Astrocyte (in vitro differentiated cells and primary cell): ENCODE measurements around the gene CERS5. TPM values are rescaled to one million over a fixed set of nuclear protein-coding genes. Genes with fewer than 3 reads are reported as not detected.

Source experiments
- DNase-seq: peaks from one replicate; pipeline ENCODE4 v3.0.0-alpha.2; 2010; ENCODE audit warnings: low read depth
- FAIRE-seq: peaks from 2 replicates; lab custom pipeline; 2011; peaks lifted over from hg19 to GRCh38; lab: Jason Lieb, UNC
- H2AFZ ChIP-seq: 2 replicates; pipeline ENCODE4 v1.6.0; 2012; ENCODE audit warnings: low read depth, low read length, inconsistent platforms
- H3K27ac ChIP-seq: 2 replicates; pipeline ENCODE4 v1.5.1; 2011; ENCODE audit warnings: low read depth, low read length, inconsistent platforms
- H3K27me3 ChIP-seq: 2 replicates; pipeline ENCODE4 v1.6.0; 2011; ENCODE audit warnings: low read length, inconsistent platforms; ENCODE audit not compliant: insufficient read depth
- H3K36me3 ChIP-seq: 2 replicates; pipeline ENCODE4 v1.5.1; 2011; ENCODE audit warnings: low read length, inconsistent platforms; ENCODE audit not compliant: insufficient read depth
- H3K4me1 ChIP-seq: 2 replicates; pipeline ENCODE4 v1.5.1; 2011; ENCODE audit warnings: low read length, inconsistent platforms; ENCODE audit not compliant: insufficient read depth
- H3K4me2 ChIP-seq: 2 replicates; pipeline ENCODE4 v1.6.0; 2012; ENCODE audit warnings: low read length, inconsistent platforms
- H3K4me3 ChIP-seq: 2 replicates; pipeline ENCODE4 v1.5.1; 2011; ENCODE audit warnings: low read depth, mild to moderate bottlenecking, low read length, inconsistent platforms; ENCODE audit not compliant: insufficient read depth
- H3K79me2 ChIP-seq: 2 replicates; pipeline ENCODE4 v1.6.0; 2012; ENCODE audit warnings: mild to moderate bottlenecking, low read length, inconsistent platforms; ENCODE audit not compliant: insufficient read depth
- H3K9ac ChIP-seq: 2 replicates; pipeline ENCODE4 v1.6.0; 2012; ENCODE audit warnings: mild to moderate bottlenecking, low read length, inconsistent platforms
- H3K9me3 ChIP-seq: 2 replicates; pipeline ENCODE4 v1.5.1; 2012; ENCODE audit warnings: low read depth, mild to moderate bottlenecking, low read length, inconsistent platforms; ENCODE audit not compliant: insufficient read depth
- H4K20me1 ChIP-seq: 2 replicates; pipeline ENCODE4 v1.6.0; 2012; ENCODE audit warnings: low read length, inconsistent platforms; ENCODE audit not compliant: insufficient read depth
- H3K27ac Mint-ChIP-seq: one replicate; pipeline ENCODE4 v1.8.0; 2021; ENCODE audit warnings: mild to moderate bottlenecking, mixed read lengths; ENCODE audit not compliant: unreplicated experiment
- H3K27me3 Mint-ChIP-seq: one replicate; pipeline ENCODE4 v1.8.0; 2021; ENCODE audit warnings: low read depth, mixed read lengths; ENCODE audit not compliant: unreplicated experiment
- H3K36me3 Mint-ChIP-seq: one replicate; pipeline ENCODE4 v1.8.0; 2021; ENCODE audit warnings: low read depth, mixed read lengths; ENCODE audit not compliant: unreplicated experiment
- H3K4me1 Mint-ChIP-seq: one replicate; pipeline ENCODE4 v1.8.0; 2021; ENCODE audit warnings: low read depth, mixed read lengths; ENCODE audit not compliant: unreplicated experiment
- H3K4me3 Mint-ChIP-seq: one replicate; pipeline ENCODE4 v1.8.0; 2021; ENCODE audit warnings: mild to moderate bottlenecking, moderate library complexity, mixed read lengths; ENCODE audit not compliant: unreplicated experiment
- H3K9me3 Mint-ChIP-seq: one replicate; pipeline ENCODE4 v1.8.0; 2021; ENCODE audit warnings: mild to moderate bottlenecking, mixed read lengths; ENCODE audit not compliant: unreplicated experiment
- EZH2 ChIP-seq: IDR thresholded peaks from 2 replicates; pipeline ENCODE4 v1.6.1; 2012; ENCODE audit warnings: mild to moderate bottlenecking, low read length, inconsistent platforms; ENCODE audit not compliant: insufficient read depth
- total RNA-seq: library from RNA; stranded (reverse); gene quantifications from 2 replicates; pipeline ENCODE4 v1.2.1, GENCODE V29; 2021
- TF ChIP-seq, protein P1 (sequence below): IDR thresholded peaks from 2 replicates; pipeline ENCODE4 v1.5.1; 2011; ENCODE audit warnings: low read depth, mild to moderate bottlenecking, inconsistent platforms, low read length, moderate library complexity; ENCODE audit not compliant: insufficient read depth

The CERS5 gene
- total RNA-seq, 1 donor from 2014 or later, result 115 TPM

DNA sequence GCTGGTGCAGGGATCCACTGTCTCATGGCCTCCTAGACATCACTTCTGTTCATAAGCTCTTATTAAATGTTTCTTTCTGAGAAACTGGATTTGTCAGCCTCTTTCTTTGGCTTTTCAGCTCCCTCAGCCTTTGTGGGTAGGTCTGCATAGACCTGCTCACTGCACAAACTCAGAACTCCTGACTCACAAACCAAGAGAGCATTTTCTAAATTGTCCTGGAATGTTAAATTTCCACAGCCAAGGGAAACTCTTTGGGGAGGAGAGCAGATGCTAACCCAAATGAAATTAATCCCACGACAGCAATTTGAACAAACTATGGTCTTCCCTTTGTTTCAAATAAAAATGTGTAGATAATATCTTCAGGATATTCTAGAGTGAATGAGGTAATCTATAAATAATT is 19.5 kb upstream of the CERS5 start:
- H3K4me1 Mint-ChIP-seq, result peaks cover 44% of the 10 kb centered on the region
- H3K27me3 Mint-ChIP-seq, result no peaks in the 10 kb centered on the region
- no peaks in the 10 kb centered on the region for H3K9me3 ChIP-seq
- H3K4me2 ChIP-seq, result peak overlapping the region; percentile 71
- TF ChIP-seq, protein P1, sequence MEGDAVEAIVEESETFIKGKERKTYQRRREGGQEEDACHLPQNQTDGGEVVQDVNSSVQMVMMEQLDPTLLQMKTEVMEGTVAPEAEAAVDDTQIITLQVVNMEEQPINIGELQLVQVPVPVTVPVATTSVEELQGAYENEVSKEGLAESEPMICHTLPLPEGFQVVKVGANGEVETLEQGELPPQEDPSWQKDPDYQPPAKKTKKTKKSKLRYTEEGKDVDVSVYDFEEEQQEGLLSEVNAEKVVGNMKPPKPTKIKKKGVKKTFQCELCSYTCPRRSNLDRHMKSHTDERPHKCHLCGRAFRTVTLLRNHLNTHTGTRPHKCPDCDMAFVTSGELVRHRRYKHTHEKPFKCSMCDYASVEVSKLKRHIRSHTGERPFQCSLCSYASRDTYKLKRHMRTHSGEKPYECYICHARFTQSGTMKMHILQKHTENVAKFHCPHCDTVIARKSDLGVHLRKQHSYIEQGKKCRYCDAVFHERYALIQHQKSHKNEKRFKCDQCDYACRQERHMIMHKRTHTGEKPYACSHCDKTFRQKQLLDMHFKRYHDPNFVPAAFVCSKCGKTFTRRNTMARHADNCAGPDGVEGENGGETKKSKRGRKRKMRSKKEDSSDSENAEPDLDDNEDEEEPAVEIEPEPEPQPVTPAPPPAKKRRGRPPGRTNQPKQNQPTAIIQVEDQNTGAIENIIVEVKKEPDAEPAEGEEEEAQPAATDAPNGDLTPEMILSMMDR, result no peak
- no peak for TF ChIP-seq EZH2
- H3K79me2 ChIP-seq, result peaks cover 46% of the 10 kb centered on the region
- H3K9ac ChIP-seq, result peak overlapping the region; percentile 77
- peaks cover 37% of the 10 kb centered on the region for H3K4me1 ChIP-seq
- no peaks in the 10 kb centered on the region for H3K27me3 ChIP-seq
- DNase-seq, result peak; percentile 74
- peaks cover 29% of the 10 kb centered on the region for H3K36me3 ChIP-seq
- H3K27ac ChIP-seq, result peak overlapping the region; percentile 94
- no peaks in the 10 kb centered on the region for H3K9me3 Mint-ChIP-seq
- no peak overlapping the region for H3K4me3 Mint-ChIP-seq
- no peak for FAIRE-seq
- H3K36me3 Mint-ChIP-seq, result peaks cover 18% of the 10 kb centered on the region
- H3K27ac Mint-ChIP-seq, result peak overlapping the region; percentile 95
- H3K4me3 ChIP-seq, result peak overlapping the region; percentile 3
- no peak overlapping the region for H2AFZ ChIP-seq
- H4K20me1 ChIP-seq, result peaks cover 6% of the 10 kb centered on the region

DNA sequence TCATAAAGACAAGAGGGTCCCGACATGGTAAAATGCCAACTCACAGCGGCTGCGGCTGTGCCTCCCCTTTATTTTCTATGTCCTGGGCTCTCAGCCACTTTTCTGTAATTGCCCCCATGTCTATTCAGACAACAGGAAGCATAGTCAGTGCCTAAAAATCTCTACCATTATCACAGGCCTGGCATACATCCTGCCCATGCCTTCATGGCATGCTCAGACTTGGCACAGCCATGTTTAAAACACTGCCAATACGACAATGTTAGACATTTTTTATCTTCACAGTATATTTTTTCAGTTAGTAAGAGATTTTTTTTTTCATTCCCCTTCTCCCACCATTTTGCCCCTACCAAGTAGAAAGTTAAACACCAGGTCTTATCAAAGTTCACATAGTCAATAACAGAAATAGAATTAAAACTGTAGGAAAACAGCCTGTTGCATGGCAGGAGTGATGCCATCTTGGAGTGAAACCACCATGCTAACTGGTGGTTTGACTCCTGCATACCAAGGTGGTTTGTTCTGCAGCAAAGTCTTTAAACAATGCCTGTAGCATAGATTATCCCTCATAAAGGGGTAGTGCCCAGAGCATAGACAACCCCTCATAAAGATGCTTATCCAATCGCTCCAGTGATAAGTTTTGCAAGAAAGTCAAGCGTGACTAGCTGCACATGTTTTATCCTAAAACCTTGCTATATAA is 18.9 kb upstream of the CERS5 start:
- TF ChIP-seq, protein P1, result no peak
- TF ChIP-seq EZH2, result no peak
- Histone ChIP-seq H3K27me3 (no peaks in the 10 kb centered on the region), H3K9me3 (no peaks in the 10 kb centered on the region), H3K27ac (peak overlapping the region; percentile 94), H3K9ac (peak overlapping the region; percentile 77), H4K20me1 (peaks cover 6% of the 10 kb centered on the region), H3K36me3 (peaks cover 30% of the 10 kb centered on the region), H2AFZ (no peak overlapping the region), H3K4me3 (no peak overlapping the region), H3K4me2 (peak overlapping the region; percentile 71), H3K4me1 (peaks cover 37% of the 10 kb centered on the region), H3K79me2 (peaks cover 47% of the 10 kb centered on the region)
- Mint-ChIP-seq H3K4me1 (peaks cover 44% of the 10 kb centered on the region), H3K4me3 (peak overlapping the region; percentile 45), H3K36me3 (peaks cover 23% of the 10 kb centered on the region), H3K27ac (peak overlapping the region; percentile 95), H3K27me3 (no peaks in the 10 kb centered on the region), H3K9me3 (no peaks in the 10 kb centered on the region)
- FAIRE-seq (no peak), DNase-seq (peak; percentile 74)
